Pancreas (tissue), 10 donors: ENCODE results near the gene DNAJC10. TPM values are rescaled to one million over a fixed set of nuclear protein-coding genes. Genes with fewer than 3 reads are reported as not detected.

Experiments used
- ATAC-seq, 4 donors: fragments of 200-7000 bp; cut with Tn5 transposase; one replicate each; pipeline versions ENCODE4 v1.8.0 to v1.9.1; 2020; ENCODE audit warnings: mild to moderate bottlenecking in 4 of 4, moderate library complexity in 4 of 4
- DNase-seq, 6 donors: peaks; one replicate each; pipeline ENCODE4 v3.0.0-alpha.2; 2020
- FAIRE-seq: peaks from 2 replicates; lab custom pipeline; 2012; peaks lifted over from hg19 to GRCh38; lab: Jason Lieb, UNC
- H3K27ac ChIP-seq, 4 donors: fragments of 200-600 bp; sonication (generic); 1 replicate in 3 of 4; 2 replicates in 1 of 4; pipeline versions ENCODE4 v1.5.0 to v1.8.0; 2020
- H3K27me3 ChIP-seq, 4 donors: fragments of 200-600 bp; one replicate each; pipeline ENCODE4 v1.8.0; 2021
- H3K36me3 ChIP-seq, 3 donors: fragments of 200-600 bp; sonication (generic) in 1 of 3; one replicate each; pipeline versions ENCODE4 v1.5.0 to v1.8.0; 2020 to 2021
- H3K4me1 ChIP-seq, 3 donors: fragments of 200-600 bp; one replicate each; pipeline ENCODE4 v1.8.0; 2021
- H3K4me3 ChIP-seq, 4 donors: fragments of 200-600 bp; sonication (generic) in 2 of 4; one replicate each; pipeline versions ENCODE4 v1.5.0 to v1.8.0; 2020 to 2021
- H3K9me3 ChIP-seq, 4 donors: fragments of 200-600 bp; one replicate each; pipeline ENCODE4 v1.8.0; 2021
- CTCF ChIP-seq, 4 donors: fragments of 200-600 bp; sonication (generic) in 3 of 4; IDR thresholded peaks; one replicate each; pipeline versions ENCODE4 v1.5.0 to v1.8.0; 2021; ENCODE audit warnings: antibody characterized with exemption in 4 of 4
- WGBS, 2 donors: extraction: QIAGEN DNeasy Blood & Tissue Kit; methylation state at CpG; one replicate each; pipeline ENCODE4 v1.1.7; 2013; 5-methylcytosine and 5-hydroxymethylcytosine counted together
- intact Hi-C, 3 donors: fragments of 100-400 bp; cut with DNase I; formaldehyde crosslinking; loops; one replicate each; pipeline versions ENCODE4 v1.11.1 to v1.14.2; 2022
- polyA plus RNA-seq, 2 donors: library from polyadenylated mRNA; stranded (reverse); fragments of 200-250 nt; gene quantifications; one replicate each; pipeline ENCODE4 v1.2.3, GENCODE V29; 2013
- total RNA-seq, 6 donors: library from RNA; stranded (reverse); fragmentation: NEBNext Ultra II Directional in 4 of 6; extraction: Animal tissue kit (Norgen Biotek cat#: 25700) in 4 of 6; gene quantifications; one replicate each; pipeline versions ENCODE4 v1.2.1 to v1.2.4, GENCODE V29; 2021 to 2023
- donor health status: healthy with polysubstance abuse.
- donor health status: DM: no; HTN: no; CAD: no; lungs with moderate emphysema.
- donor health status: DM: no; HTN: no; CAD: no.
- donor health status: control.
- donor health status: control.
- donor health status: Bipolar disorder and iron deficiency.
- donor health status: DM: yes; HTN: yes; CAD: no.
- donor health status: DM: no; HTN: no; CAD: no.
- donor health status: DM: no; HTN: no; CAD: no.
- donor health status: DM: yes; HTN: yes; CAD: no.

The DNAJC10 gene, protein sequence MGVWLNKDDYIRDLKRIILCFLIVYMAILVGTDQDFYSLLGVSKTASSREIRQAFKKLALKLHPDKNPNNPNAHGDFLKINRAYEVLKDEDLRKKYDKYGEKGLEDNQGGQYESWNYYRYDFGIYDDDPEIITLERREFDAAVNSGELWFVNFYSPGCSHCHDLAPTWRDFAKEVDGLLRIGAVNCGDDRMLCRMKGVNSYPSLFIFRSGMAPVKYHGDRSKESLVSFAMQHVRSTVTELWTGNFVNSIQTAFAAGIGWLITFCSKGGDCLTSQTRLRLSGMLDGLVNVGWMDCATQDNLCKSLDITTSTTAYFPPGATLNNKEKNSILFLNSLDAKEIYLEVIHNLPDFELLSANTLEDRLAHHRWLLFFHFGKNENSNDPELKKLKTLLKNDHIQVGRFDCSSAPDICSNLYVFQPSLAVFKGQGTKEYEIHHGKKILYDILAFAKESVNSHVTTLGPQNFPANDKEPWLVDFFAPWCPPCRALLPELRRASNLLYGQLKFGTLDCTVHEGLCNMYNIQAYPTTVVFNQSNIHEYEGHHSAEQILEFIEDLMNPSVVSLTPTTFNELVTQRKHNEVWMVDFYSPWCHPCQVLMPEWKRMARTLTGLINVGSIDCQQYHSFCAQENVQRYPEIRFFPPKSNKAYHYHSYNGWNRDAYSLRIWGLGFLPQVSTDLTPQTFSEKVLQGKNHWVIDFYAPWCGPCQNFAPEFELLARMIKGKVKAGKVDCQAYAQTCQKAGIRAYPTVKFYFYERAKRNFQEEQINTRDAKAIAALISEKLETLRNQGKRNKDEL
- total RNA-seq (10 to 100 TPM; 49.7 to 87.8 (median 78.2) TPM), polyA plus RNA-seq (10 to 100 TPM; 19.9 to 32.2 TPM)

- WGBS, 2 donors: 0 to 1% methylated on average over 66 to 69 of the region's 69 CpGs
- Histone ChIP-seq H3K4me1 (peaks cover 0 to 24% (median 15%) of the 10 kb centered on the region in 3 donors), H3K9me3 (no peaks in the 10 kb centered on the region), H3K27ac (peak within 1 kb of the TSS; percentile 70 to 94 (median 87)), H3K4me3 (peak within 1 kb of the TSS; percentile 84 to 97 (median 91)), H3K36me3 (no peaks in the 10 kb centered on the region), H3K27me3 (no peaks in the 10 kb centered on the region)
- ATAC-seq (peak; percentile 93 to 97 (median 95)), DNase-seq (peak; percentile 91 to 95 (median 94)), FAIRE-seq (no peak)
- intact Hi-C loops: no loop called here
- TF ChIP-seq CTCF (IDR thresholded peaks at IDR 0.05): no peak
Measured at GRCh38 chr2:182715892-182716649, at the start of gene DNAJC10. TSS of gene DNAJC10 (plus strand) at chr2:182716257. CDS start at chr2:182718087, 1,830 bp downstream.

- ATAC-seq: peak; percentile 49 to 68 (median 65)
- Histone ChIP-seq H3K27ac (no peak overlapping the region), H3K4me1 (peaks cover 0 to 5% (median 0%) of the 10 kb centered on the region in 3 donors), H3K4me3 (no peak overlapping the region), H3K9me3 (no peaks in the 10 kb centered on the region), H3K27me3 (no peaks in the 10 kb centered on the region), H3K36me3 (no peaks in the 10 kb centered on the region)
- FAIRE-seq: no peak
- peak; percentile 26 to 52 (median 30) for TF ChIP-seq CTCF (IDR thresholded peaks at IDR 0.05)
- 88 to 93% methylated on average over 1 of the region's 1 CpG for WGBS, 2 donors
- intact Hi-C loops: no loop called here
- no peak for DNase-seq
Measured at GRCh38 chr2:182666674-182667314, 49.3 kb upstream of the DNAJC10 start.

DNA sequence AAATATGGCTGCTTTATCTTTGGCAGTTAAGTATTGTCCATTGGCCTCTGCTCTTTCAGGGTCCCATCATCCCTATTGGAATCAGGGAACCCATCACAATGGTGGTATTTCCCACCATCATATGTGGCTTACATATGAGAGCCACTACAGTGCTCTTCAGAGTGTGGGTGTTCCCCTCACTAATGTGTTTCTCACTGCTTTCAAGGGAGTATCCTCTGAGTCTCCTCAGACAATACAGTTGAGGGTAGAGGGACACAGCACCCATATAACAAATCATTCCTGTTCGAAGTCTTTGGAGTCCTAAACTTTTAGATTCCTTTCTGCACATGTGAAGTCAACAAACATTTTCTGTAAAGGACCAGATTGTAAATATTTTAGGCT, 48.8 kb upstream of the DNAJC10 start:
- H3K27ac ChIP-seq: no peak overlapping the region
- intact Hi-C loops: no loop called here

More for the DNA sequence above, 48.8 kb upstream of the DNAJC10 start:
- ATAC-seq: peak in 2 of 4 donors; percentile 7 to 10
- no peak for DNase-seq
- FAIRE-seq: no peak
- Histone ChIP-seq H3K4me1 (peaks cover 0 to 8% (median 4%) of the 10 kb centered on the region in 3 donors), H3K27me3 (no peaks in the 10 kb centered on the region), H3K4me3 (no peak overlapping the region), H3K9me3 (no peaks in the 10 kb centered on the region), H3K36me3 (no peaks in the 10 kb centered on the region)
- no peak for TF ChIP-seq CTCF (IDR thresholded peaks at IDR 0.05)
- 41 to 53% methylated on average over 1 of the region's 1 CpG for WGBS, 2 donors
